GM23338 (cell line): Measurements from ENCODE around the gene NCAPD3. TPM values are rescaled to one million over a fixed set of nuclear protein-coding genes. Genes with fewer than 3 reads are reported as not detected.

ENCODE experiments used
- ATAC-seq: fragments of 200-7000 bp; cut with Tn5 transposase; 3 replicates; pipeline ENCODE4 v1.9.1; 2020
- DNase-seq: peaks from one replicate; pipeline ENCODE4 v3.0.0-alpha.2; 2015; ENCODE audit warnings: low spot score
- H2AFZ ChIP-seq: fragments of 200-600 bp; sonication (generic); 2 replicates; pipeline ENCODE4 v1.8.0; 2016; ENCODE audit warnings: antibody characterized with exemption, mild to moderate bottlenecking, moderate library complexity
- H3F3A ChIP-seq: fragments of 200-600 bp; sonication (generic); replicated peaks from 2 replicates; pipeline ENCODE4 v1.8.0; 2017; ENCODE audit warnings: antibody characterized with exemption, mixed run types, low read depth
- H3K27ac ChIP-seq: fragments of 200-600 bp; sonication (generic); 2 replicates; pipeline ENCODE4 v1.6.1; 2016; ENCODE audit warnings: low read depth
- H3K27me3 ChIP-seq: fragments of 200-600 bp; sonication (generic); 2 replicates; pipeline ENCODE4 v1.8.0; 2016; ENCODE audit warnings: mild to moderate bottlenecking, mixed run types, moderate library complexity; ENCODE audit not compliant: insufficient read depth
- H3K36me3 ChIP-seq: fragments of 200-600 bp; sonication (generic); 2 replicates; pipeline ENCODE4 v1.8.0; 2016; ENCODE audit warnings: mild to moderate bottlenecking; ENCODE audit not compliant: insufficient read depth
- H3K4me1 ChIP-seq: fragments of 200-600 bp; sonication (generic); 2 replicates; pipeline ENCODE4 v1.8.0; 2016; ENCODE audit warnings: mild to moderate bottlenecking, moderate library complexity; ENCODE audit not compliant: insufficient read depth
- H3K4me2 ChIP-seq: fragments of 200-600 bp; sonication (generic); 2 replicates; pipeline ENCODE4 v1.7.1; 2017; ENCODE audit warnings: mixed run types
- H3K4me3 ChIP-seq: fragments of 200-600 bp; sonication (generic); 2 replicates; pipeline ENCODE4 v1.6.1; 2016; ENCODE audit warnings: mixed run types
- H3K79me2 ChIP-seq: fragments of 200-600 bp; sonication (generic); replicated peaks from 2 replicates; pipeline ENCODE4 v1.8.0; 2017; ENCODE audit warnings: mild to moderate bottlenecking; ENCODE audit not compliant: insufficient read depth
- H3K9me2 ChIP-seq: fragments of 200-600 bp; sonication (generic); 2 replicates; pipeline ENCODE4 v1.8.0; 2017; ENCODE audit not compliant: insufficient read depth
- H4K20me1 ChIP-seq: fragments of 200-600 bp; sonication (generic); replicated peaks from 2 replicates; pipeline ENCODE4 v1.8.0; 2017; ENCODE audit warnings: mild to moderate bottlenecking; ENCODE audit not compliant: insufficient read depth
- H3K27ac Mint-ChIP-seq: 2 replicates; pipeline ENCODE4 v1.8.0; 2020; ENCODE audit warnings: inconsistent platforms, mild to moderate bottlenecking, moderate library complexity, mixed read lengths
- H3K27me3 Mint-ChIP-seq: 3 replicates; pipeline ENCODE4 v1.8.0; 2022; ENCODE audit warnings: low read depth, mild to moderate bottlenecking, moderate library complexity, mixed read lengths, inconsistent platforms; ENCODE audit not compliant: insufficient read depth, poor library complexity
- H3K36me3 Mint-ChIP-seq: 3 replicates; pipeline ENCODE4 v1.8.0; 2021; ENCODE audit warnings: low read depth, mild to moderate bottlenecking, inconsistent platforms, moderate library complexity, mixed read lengths
- H3K4me1 Mint-ChIP-seq: 3 replicates; pipeline ENCODE4 v1.8.0; 2020; ENCODE audit warnings: mild to moderate bottlenecking, inconsistent platforms, mixed read lengths
- H3K4me3 Mint-ChIP-seq: 3 replicates; pipeline ENCODE4 v1.8.0; 2021; ENCODE audit warnings: moderate library complexity, mild to moderate bottlenecking, inconsistent platforms, mixed read lengths
- H3K9me3 Mint-ChIP-seq: 3 replicates; pipeline ENCODE4 v1.8.0; 2020; ENCODE audit warnings: moderate library complexity, mild to moderate bottlenecking, inconsistent platforms, mixed read lengths
- CREB1 ChIP-seq: fragments of 250-450 bp; sonication (Bioruptor Pico); IDR thresholded peaks from 2 replicates; pipeline ENCODE4 v1.5.0; 2020; ENCODE audit warnings: low read depth, mild to moderate bottlenecking, moderate library complexity
- EZH2 ChIP-seq: fragments of 200-600 bp; sonication (generic); IDR thresholded peaks from one replicate; pipeline ENCODE4 v1.8.0; 2017; ENCODE audit warnings: antibody characterized with exemption, mild to moderate bottlenecking, low read depth; ENCODE audit not compliant: unreplicated experiment
- EZH2phosphoT487 ChIP-seq: fragments of 200-600 bp; sonication (generic); IDR thresholded peaks from one replicate; pipeline ENCODE4 v1.8.1; 2018; ENCODE audit warnings: antibody characterized with exemption; ENCODE audit not compliant: unreplicated experiment
- JUNB ChIP-seq: IDR thresholded peaks from one replicate; pipeline ENCODE4 v1.6.1; 2016; ENCODE audit warnings: antibody characterized with exemption; ENCODE audit not compliant: unreplicated experiment
- NANOG ChIP-seq: IDR thresholded peaks from 2 replicates; pipeline ENCODE4 v1.6.1; 2016; ENCODE audit warnings: antibody characterized with exemption, borderline replicate concordance
- POLR2AphosphoS5 ChIP-seq: IDR thresholded peaks from 2 replicates; pipeline ENCODE4 v1.6.1; 2016; ENCODE audit warnings: antibody characterized with exemption, low read depth
- STAT1 ChIP-seq: IDR thresholded peaks from one replicate; pipeline ENCODE4 v1.6.1; 2016; ENCODE audit warnings: antibody characterized with exemption; ENCODE audit not compliant: unreplicated experiment
- ZNF114 ChIP-seq: fragments of 250-450 bp; sonication (Bioruptor Pico); IDR thresholded peaks from 2 replicates; pipeline ENCODE4 v1.5.0; 2020; ENCODE audit warnings: mild to moderate bottlenecking, moderate library complexity
- ZNF331 ChIP-seq: fragments of 250-450 bp; sonication (Bioruptor Pico); IDR thresholded peaks from 2 replicates; pipeline ENCODE4 v1.5.0; 2020; ENCODE audit warnings: low read depth, mild to moderate bottlenecking, moderate library complexity
- polyA plus RNA-seq: library from polyadenylated mRNA; unstranded; fragments of >200 nt; fragmentation: Nextera tagmentation; extraction: Ambion mirVana; gene quantifications from 2 replicates; pipeline ENCODE4 v1.2.1, GENCODE V29; 2016
- total RNA-seq: library from RNA; depleted of rRNA; stranded (reverse); fragments of >200 nt; shearing (Covaris generic); gene quantifications from 2 replicates; pipeline ENCODE4 v1.2.3, GENCODE V29; 2014
- TF ChIP-seq, protein P1 (sequence below), 2 experiments: fragments of 200-600 bp in 1 of 2; sonication (generic) in 1 of 2; conservative IDR thresholded peaks; 2 replicates each; pipeline versions ENCODE4 v1.5.1 to v1.6.1; 2016 to 2017; ENCODE audit warnings: antibody characterized with exemption in 2 of 2, low read depth in 2 of 2, mild to moderate bottlenecking in 2 of 2, moderate library complexity in 1 of 2
- TF ChIP-seq, protein P2 (sequence below): IDR thresholded peaks from one replicate; pipeline ENCODE4 v1.6.1; 2018; ENCODE audit warnings: antibody characterized with exemption; ENCODE audit not compliant: unreplicated experiment
- TF ChIP-seq, protein P3 (sequence below): IDR thresholded peaks from 2 replicates; pipeline ENCODE4 v1.6.1; 2016; ENCODE audit warnings: antibody characterized with exemption
- TF ChIP-seq, protein P4 (sequence below): fragments of 250-450 bp; sonication (Bioruptor Pico); IDR thresholded peaks from 2 replicates; pipeline ENCODE4 v1.5.0; 2020; ENCODE audit warnings: mild to moderate bottlenecking, moderate library complexity

The NCAPD3 gene
- total and polyA plus RNA-seq, 2 experiments from 2014 or later = 37.1 to 49.8 TPM

DNA sequence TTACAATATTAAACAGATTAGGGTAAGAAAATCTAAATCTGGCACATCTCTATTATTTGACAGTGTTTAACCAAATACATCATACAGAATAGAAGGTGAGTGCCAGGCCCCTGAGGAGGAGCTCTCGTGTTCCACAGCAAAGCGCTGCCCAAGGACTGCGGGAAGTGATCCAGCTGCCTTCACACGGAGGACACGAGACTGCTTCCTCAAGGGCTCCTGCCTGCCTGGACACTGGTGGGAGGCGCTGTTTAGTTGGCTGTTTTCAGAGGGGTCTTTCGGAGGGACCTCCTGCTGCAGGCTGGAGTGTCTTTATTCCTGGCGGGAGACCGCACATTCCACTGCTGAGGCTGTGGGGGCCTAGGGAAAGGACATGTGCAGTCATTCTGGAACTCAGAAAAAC lies 71.1 kb downstream of the NCAPD3 start:
- H3K4me3 Mint-ChIP-seq = no peak overlapping the region
- H3K4me1 ChIP-seq = no peaks in the 10 kb centered on the region
- H3K27ac ChIP-seq = no peak overlapping the region
- no peak for ATAC-seq
- peaks cover 2% of the 10 kb centered on the region; the same call in 2 of the 3 replicates for H3K9me3 Mint-ChIP-seq
- peaks cover 19% of the 10 kb centered on the region for H3K27me3 Mint-ChIP-seq
- no peaks in the 10 kb centered on the region for H3K4me1 Mint-ChIP-seq
- H3K36me3 ChIP-seq = peaks cover 41% of the 10 kb centered on the region
- no peak for DNase-seq
- H3F3A ChIP-seq = 0 out of 2 replicates have a peak, but pooled peaks cover 3% of the 10 kb centered on the region
- H3K27me3 ChIP-seq = no peaks in the 10 kb centered on the region
- H3K36me3 Mint-ChIP-seq = peaks cover 80% of the 10 kb centered on the region
- no peak overlapping the region for H3K4me3 ChIP-seq
- no peak overlapping the region for H3K4me2 ChIP-seq
- H3K27ac Mint-ChIP-seq = no peak overlapping the region
- H3K79me2 ChIP-seq = no peaks in the 10 kb centered on the region
- peaks cover 8% of the 10 kb centered on the region for H4K20me1 ChIP-seq
- TF ChIP-seq STAT1 = no peak
- TF ChIP-seq, protein P1, sequence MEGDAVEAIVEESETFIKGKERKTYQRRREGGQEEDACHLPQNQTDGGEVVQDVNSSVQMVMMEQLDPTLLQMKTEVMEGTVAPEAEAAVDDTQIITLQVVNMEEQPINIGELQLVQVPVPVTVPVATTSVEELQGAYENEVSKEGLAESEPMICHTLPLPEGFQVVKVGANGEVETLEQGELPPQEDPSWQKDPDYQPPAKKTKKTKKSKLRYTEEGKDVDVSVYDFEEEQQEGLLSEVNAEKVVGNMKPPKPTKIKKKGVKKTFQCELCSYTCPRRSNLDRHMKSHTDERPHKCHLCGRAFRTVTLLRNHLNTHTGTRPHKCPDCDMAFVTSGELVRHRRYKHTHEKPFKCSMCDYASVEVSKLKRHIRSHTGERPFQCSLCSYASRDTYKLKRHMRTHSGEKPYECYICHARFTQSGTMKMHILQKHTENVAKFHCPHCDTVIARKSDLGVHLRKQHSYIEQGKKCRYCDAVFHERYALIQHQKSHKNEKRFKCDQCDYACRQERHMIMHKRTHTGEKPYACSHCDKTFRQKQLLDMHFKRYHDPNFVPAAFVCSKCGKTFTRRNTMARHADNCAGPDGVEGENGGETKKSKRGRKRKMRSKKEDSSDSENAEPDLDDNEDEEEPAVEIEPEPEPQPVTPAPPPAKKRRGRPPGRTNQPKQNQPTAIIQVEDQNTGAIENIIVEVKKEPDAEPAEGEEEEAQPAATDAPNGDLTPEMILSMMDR (conservative IDR thresholded peaks at IDR 0.05; ENCODE audit: low read depth in 2 of 2) = no peak
- no peak for TF ChIP-seq CREB1 (CRISPR knock-in tag)
- no peak for TF ChIP-seq POLR2AphosphoS5
- no peak for TF ChIP-seq ZNF114 (CRISPR knock-in tag)
- TF ChIP-seq, protein P2, sequence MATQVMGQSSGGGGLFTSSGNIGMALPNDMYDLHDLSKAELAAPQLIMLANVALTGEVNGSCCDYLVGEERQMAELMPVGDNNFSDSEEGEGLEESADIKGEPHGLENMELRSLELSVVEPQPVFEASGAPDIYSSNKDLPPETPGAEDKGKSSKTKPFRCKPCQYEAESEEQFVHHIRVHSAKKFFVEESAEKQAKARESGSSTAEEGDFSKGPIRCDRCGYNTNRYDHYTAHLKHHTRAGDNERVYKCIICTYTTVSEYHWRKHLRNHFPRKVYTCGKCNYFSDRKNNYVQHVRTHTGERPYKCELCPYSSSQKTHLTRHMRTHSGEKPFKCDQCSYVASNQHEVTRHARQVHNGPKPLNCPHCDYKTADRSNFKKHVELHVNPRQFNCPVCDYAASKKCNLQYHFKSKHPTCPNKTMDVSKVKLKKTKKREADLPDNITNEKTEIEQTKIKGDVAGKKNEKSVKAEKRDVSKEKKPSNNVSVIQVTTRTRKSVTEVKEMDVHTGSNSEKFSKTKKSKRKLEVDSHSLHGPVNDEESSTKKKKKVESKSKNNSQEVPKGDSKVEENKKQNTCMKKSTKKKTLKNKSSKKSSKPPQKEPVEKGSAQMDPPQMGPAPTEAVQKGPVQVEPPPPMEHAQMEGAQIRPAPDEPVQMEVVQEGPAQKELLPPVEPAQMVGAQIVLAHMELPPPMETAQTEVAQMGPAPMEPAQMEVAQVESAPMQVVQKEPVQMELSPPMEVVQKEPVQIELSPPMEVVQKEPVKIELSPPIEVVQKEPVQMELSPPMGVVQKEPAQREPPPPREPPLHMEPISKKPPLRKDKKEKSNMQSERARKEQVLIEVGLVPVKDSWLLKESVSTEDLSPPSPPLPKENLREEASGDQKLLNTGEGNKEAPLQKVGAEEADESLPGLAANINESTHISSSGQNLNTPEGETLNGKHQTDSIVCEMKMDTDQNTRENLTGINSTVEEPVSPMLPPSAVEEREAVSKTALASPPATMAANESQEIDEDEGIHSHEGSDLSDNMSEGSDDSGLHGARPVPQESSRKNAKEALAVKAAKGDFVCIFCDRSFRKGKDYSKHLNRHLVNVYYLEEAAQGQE = no peak
- no peak for TF ChIP-seq EZH2
- no peak for TF ChIP-seq ZNF331
- no peak for TF ChIP-seq NANOG
- TF ChIP-seq, protein P3, sequence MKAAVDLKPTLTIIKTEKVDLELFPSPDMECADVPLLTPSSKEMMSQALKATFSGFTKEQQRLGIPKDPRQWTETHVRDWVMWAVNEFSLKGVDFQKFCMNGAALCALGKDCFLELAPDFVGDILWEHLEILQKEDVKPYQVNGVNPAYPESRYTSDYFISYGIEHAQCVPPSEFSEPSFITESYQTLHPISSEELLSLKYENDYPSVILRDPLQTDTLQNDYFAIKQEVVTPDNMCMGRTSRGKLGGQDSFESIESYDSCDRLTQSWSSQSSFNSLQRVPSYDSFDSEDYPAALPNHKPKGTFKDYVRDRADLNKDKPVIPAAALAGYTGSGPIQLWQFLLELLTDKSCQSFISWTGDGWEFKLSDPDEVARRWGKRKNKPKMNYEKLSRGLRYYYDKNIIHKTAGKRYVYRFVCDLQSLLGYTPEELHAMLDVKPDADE = no peak
- TF ChIP-seq, protein P4, sequence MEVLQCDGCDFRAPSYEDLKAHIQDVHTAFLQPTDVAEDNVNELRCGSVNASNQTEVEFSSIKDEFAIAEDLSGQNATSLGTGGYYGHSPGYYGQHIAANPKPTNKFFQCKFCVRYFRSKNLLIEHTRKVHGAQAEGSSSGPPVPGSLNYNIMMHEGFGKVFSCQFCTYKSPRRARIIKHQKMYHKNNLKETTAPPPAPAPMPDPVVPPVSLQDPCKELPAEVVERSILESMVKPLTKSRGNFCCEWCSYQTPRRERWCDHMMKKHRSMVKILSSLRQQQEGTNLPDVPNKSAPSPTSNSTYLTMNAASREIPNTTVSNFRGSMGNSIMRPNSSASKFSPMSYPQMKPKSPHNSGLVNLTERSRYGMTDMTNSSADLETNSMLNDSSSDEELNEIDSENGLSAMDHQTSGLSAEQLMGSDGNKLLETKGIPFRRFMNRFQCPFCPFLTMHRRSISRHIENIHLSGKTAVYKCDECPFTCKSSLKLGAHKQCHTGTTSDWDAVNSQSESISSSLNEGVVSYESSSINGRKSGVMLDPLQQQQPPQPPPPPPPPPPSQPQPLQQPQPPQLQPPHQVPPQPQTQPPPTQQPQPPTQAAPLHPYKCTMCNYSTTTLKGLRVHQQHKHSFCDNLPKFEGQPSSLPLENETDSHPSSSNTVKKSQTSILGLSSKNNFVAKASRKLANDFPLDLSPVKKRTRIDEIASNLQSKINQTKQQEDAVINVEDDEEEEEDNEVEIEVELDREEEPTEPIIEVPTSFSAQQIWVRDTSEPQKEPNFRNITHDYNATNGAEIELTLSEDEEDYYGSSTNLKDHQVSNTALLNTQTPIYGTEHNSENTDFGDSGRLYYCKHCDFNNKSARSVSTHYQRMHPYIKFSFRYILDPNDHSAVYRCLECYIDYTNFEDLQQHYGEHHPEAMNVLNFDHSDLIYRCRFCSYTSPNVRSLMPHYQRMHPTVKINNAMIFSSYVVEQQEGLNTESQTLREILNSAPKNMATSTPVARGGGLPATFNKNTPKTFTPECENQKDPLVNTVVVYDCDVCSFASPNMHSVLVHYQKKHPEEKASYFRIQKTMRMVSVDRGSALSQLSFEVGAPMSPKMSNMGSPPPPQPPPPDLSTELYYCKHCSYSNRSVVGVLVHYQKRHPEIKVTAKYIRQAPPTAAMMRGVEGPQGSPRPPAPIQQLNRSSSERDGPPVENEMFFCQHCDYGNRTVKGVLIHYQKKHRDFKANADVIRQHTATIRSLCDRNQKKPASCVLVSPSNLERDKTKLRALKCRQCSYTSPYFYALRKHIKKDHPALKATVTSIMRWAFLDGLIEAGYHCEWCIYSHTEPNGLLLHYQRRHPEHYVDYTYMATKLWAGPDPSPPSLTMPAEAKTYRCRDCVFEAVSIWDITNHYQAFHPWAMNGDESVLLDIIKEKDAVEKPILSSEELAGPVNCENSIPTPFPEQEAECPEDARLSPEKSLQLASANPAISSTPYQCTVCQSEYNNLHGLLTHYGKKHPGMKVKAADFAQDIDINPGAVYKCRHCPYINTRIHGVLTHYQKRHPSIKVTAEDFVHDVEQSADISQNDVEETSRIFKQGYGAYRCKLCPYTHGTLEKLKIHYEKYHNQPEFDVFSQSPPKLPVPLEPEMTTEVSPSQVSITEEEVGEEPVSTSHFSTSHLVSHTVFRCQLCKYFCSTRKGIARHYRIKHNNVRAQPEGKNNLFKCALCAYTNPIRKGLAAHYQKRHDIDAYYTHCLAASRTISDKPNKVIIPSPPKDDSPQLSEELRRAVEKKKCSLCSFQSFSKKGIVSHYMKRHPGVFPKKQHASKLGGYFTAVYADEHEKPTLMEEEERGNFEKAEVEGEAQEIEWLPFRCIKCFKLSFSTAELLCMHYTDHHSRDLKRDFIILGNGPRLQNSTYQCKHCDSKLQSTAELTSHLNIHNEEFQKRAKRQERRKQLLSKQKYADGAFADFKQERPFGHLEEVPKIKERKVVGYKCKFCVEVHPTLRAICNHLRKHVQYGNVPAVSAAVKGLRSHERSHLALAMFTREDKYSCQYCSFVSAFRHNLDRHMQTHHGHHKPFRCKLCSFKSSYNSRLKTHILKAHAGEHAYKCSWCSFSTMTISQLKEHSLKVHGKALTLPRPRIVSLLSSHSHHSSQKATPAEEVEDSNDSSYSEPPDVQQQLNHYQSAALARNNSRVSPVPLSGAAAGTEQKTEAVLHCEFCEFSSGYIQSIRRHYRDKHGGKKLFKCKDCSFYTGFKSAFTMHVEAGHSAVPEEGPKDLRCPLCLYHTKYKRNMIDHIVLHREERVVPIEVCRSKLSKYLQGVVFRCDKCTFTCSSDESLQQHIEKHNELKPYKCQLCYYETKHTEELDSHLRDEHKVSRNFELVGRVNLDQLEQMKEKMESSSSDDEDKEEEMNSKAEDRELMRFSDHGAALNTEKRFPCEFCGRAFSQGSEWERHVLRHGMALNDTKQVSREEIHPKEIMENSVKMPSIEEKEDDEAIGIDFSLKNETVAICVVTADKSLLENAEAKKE (CRISPR knock-in tag) = no peak
- TF ChIP-seq EZH2phosphoT487 = no peak
- no peak for TF ChIP-seq JUNB
- H2AFZ ChIP-seq = no peak overlapping the region
- H3K9me2 ChIP-seq = no peaks in the 10 kb centered on the region
